Body of pancreas (tissue), 4 donors: ENCODE results near the gene DCLRE1A.

Source experiments
- CTCF ChIP-seq, 7 experiments: fragments of 450-650 bp in 4 of 7; fragments of 200-600 bp in 3 of 7; sonication (generic) in 3 of 7; IDR thresholded peaks; one replicate each; pipeline ENCODE4 v1.5.1; 2016 to 2019; ENCODE audit warnings: antibody characterized with exemption in 7 of 7
- POLR2A ChIP-seq, 3 donors: fragments of 450-650 bp; IDR thresholded peaks; one replicate each; pipeline ENCODE4 v1.6.1; 2016; ENCODE audit warnings: antibody characterized with exemption in 3 of 3, mild to moderate bottlenecking in 2 of 3

DNA sequence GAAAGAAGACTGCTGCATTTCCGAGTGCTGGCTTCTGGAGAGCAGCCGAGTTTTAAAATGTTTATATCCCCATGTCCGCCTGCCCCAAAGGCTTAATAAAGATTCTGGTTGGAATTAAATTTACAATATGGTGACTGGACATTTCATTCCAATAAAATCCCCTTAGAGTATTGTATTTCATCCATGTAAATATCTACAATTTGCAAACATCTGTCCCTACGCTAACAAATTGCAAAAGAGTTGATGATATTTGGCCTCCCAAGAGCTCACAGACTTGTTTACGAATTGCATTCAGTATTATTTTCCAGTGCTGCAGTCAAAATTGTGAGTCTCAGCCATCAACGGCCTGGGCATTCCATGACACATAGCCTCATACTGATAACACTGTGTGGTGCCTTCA, 52.3 kb downstream of the DCLRE1A start:
- TF ChIP-seq POLR2A (IDR thresholded peaks at IDR 0.05) (no peak), CTCF (IDR thresholded peaks at IDR 0.05) (no peak)
